Aorta (tissue), 5 donors: Measurements from ENCODE around the gene PPP1R9B. TPM values are rescaled to one million over a fixed set of nuclear protein-coding genes. Genes with fewer than 3 reads are reported as not detected.

ENCODE experiments used
- ATAC-seq: fragments of 200-7000 bp; cut with Tn5 transposase; one replicate; pipeline ENCODE4 v1.9.1; 2022; ENCODE audit warnings: moderate library complexity; ENCODE audit not compliant: low FRiP score
- DNase-seq, 2 donors: peaks; one replicate each; pipeline ENCODE4 v3.0.0-alpha.2; 2020
- H3K27ac ChIP-seq, 2 donors: one replicate each; pipeline ENCODE4 v1.5.1; 2013; ENCODE audit warnings: low read length in 2 of 2, mild to moderate bottlenecking in 2 of 2, moderate library complexity in 2 of 2, control low read depth in 1 of 2, inconsistent platforms in 1 of 2, low read depth in 1 of 2
- H3K27me3 ChIP-seq, 2 donors: one replicate each; pipeline ENCODE4 v1.6.1; 2013; ENCODE audit warnings: control low read depth in 1 of 2, low read length in 1 of 2, mild to moderate bottlenecking in 1 of 2, moderate library complexity in 1 of 2; ENCODE audit not compliant: insufficient read depth in 2 of 2, control insufficient read depth in 1 of 2
- H3K36me3 ChIP-seq, 2 donors: one replicate each; pipeline ENCODE4 v1.6.1; 2013; ENCODE audit warnings: control low read depth in 1 of 2, low read length in 1 of 2, mild to moderate bottlenecking in 1 of 2; ENCODE audit not compliant: insufficient read depth in 2 of 2, control insufficient read depth in 1 of 2
- H3K4me1 ChIP-seq, 2 donors: one replicate each; pipeline ENCODE4 v1.6.1; 2013; ENCODE audit warnings: low read length in 2 of 2, control low read depth in 1 of 2, mild to moderate bottlenecking in 1 of 2, moderate library complexity in 1 of 2; ENCODE audit not compliant: insufficient read depth in 2 of 2, control insufficient read depth in 1 of 2
- H3K4me3 ChIP-seq, 2 donors: one replicate each; pipeline ENCODE4 v1.5.1; 2013; ENCODE audit warnings: low read length in 2 of 2, control low read depth in 1 of 2, mild to moderate bottlenecking in 1 of 2
- H3K9me3 ChIP-seq: one replicate; pipeline ENCODE4 v1.6.1; 2013; ENCODE audit warnings: mild to moderate bottlenecking, low read length; ENCODE audit not compliant: control insufficient read depth
- WGBS, 2 donors: extraction: QIAGEN DNeasy Blood & Tissue Kit; methylation state at CpG; one replicate each; pipeline ENCODE4 v1.1.7; 2013; 5-methylcytosine and 5-hydroxymethylcytosine counted together
- intact Hi-C, 2 donors: fragments of 100-400 bp; cut with DNase I; formaldehyde crosslinking; loops; one replicate each; pipeline versions ENCODE4 v1.14.2 to v1.15.0; 2022
- polyA plus RNA-seq, 2 donors: library from polyadenylated mRNA; stranded (reverse); fragments of 200-250 nt; gene quantifications; one replicate each; pipeline ENCODE4 v1.2.3, GENCODE V29; 2013
- total RNA-seq, 2 donors: library from RNA; stranded (reverse); fragmentation: NEBNext Ultra II Directional; extraction: Animal tissue kit (Norgen Biotek cat#: 25700); gene quantifications; one replicate each; pipeline ENCODE4 v1.2.1, GENCODE V29; 2021
- donor health status: healthy with polysubstance abuse.
- donor health status: Bipolar disorder and iron deficiency.
- donor health status: DM: no; HTN: no; CAD: no.
- donor health status: DM: no; HTN: no; CAD: no.
- donor health status: DM: yes; HTN: yes; CAD: no.

Gene PPP1R9B
- total and polyA plus RNA-seq, 4 donors = 20.3 to 99.0 (median 45.2) TPM

- intact Hi-C loops = loop anchor here in 1 of 2 donors (5.0 kb wide), 1 partner anchor 207 kb away; no protein-coding TSS in a partner anchor
- 69 to 71% methylated on average over 6 of the region's 6 CpGs for WGBS, 2 donors
- H3K27me3 ChIP-seq = no peaks in the 10 kb centered on the region
- DNase-seq (peak in 1 of 2 donors; percentile 43), ATAC-seq (no peak)
- no peaks in the 10 kb centered on the region for H3K9me3 ChIP-seq
- H3K4me1 ChIP-seq = no peaks in the 10 kb centered on the region
- no peak overlapping the region for H3K4me3 ChIP-seq
- peaks cover 0 to 7% of the 10 kb centered on the region in 2 donors for H3K36me3 ChIP-seq
- no peak overlapping the region for H3K27ac ChIP-seq
These were observed 60.4 kb downstream of the PPP1R9B start for GRCh38 chr17:50090071-50090470.

GRCh38 chr17:50088952-50089825, 61.3 kb downstream of the PPP1R9B start:
- no peaks in the 10 kb centered on the region for H3K27me3 ChIP-seq
- no peak for ATAC-seq
- no peaks in the 10 kb centered on the region for H3K9me3 ChIP-seq
- DNase-seq = peak in 1 of 2 donors; percentile 39
- 71 to 74% methylated on average over 25 of the region's 25 CpGs for WGBS, 2 donors
- H3K4me3 ChIP-seq = no peak overlapping the region
- peaks cover 0 to 7% of the 10 kb centered on the region in 2 donors for H3K36me3 ChIP-seq
- no peak overlapping the region for H3K27ac ChIP-seq
- no peaks in the 10 kb centered on the region for H3K4me1 ChIP-seq
- intact Hi-C loops = loop anchor here (2.0 to 10.0 kb wide), 2 partner anchors 62 to 524 kb away; no protein-coding TSS in a partner anchor

GRCh38 chr17:50087912-50088405, 62.5 kb downstream of the PPP1R9B start:
- H3K27me3 ChIP-seq = no peaks in the 10 kb centered on the region
- ATAC-seq = no peak
- intact Hi-C loops = loop anchor here (1.0 to 10.0 kb wide), 3 partner anchors 61 to 523 kb away; no protein-coding TSS in a partner anchor
- peak in 1 of 2 donors; percentile 40 for DNase-seq
- H3K4me1 ChIP-seq = no peaks in the 10 kb centered on the region
- H3K4me3 ChIP-seq = no peak overlapping the region
- H3K36me3 ChIP-seq = peaks cover 0 to 7% of the 10 kb centered on the region in 2 donors
- 83 to 85% methylated on average over 18 to 19 of the region's 19 CpGs for WGBS, 2 donors
- no peak overlapping the region for H3K27ac ChIP-seq
- H3K9me3 ChIP-seq = no peaks in the 10 kb centered on the region

GRCh38 chr17:50087246-50087911, 63.1 kb downstream of the PPP1R9B start:
- DNase-seq (peak; percentile 82 to 89), ATAC-seq (peak; percentile 79)
- intact Hi-C loops = loop anchor here in 1 of 2 donors (1.0 to 10.0 kb wide), 2 partner anchors 61 to 523 kb away; no protein-coding TSS in a partner anchor
- H3K36me3 ChIP-seq = peaks cover 0 to 7% of the 10 kb centered on the region in 2 donors
- H3K27ac ChIP-seq = peak overlapping the region in 1 of 2 donors; percentile 10
- no peaks in the 10 kb centered on the region for H3K4me1 ChIP-seq
- H3K9me3 ChIP-seq = no peaks in the 10 kb centered on the region
- no peak overlapping the region for H3K4me3 ChIP-seq
- H3K27me3 ChIP-seq = no peaks in the 10 kb centered on the region
- WGBS, 2 donors = 46 to 48% methylated on average over 9 to 10 of the region's 10 CpGs

Other genes with a start within 250 kb of the PPP1R9B start
- under 1 TPM in 1 of 2 donors, not detected in 1; 0.39 TPM for gene DLX4, start 181.5 kb downstream of the PPP1R9B start, total RNA-seq
- gene DLX4, start 181.5 kb downstream of the PPP1R9B start, polyA plus RNA-seq = under 1 TPM in 1 of 2 donors, not detected in 1; 0.50 TPM
- gene DLX3, start 155.5 kb downstream of the PPP1R9B start, total RNA-seq = 1 to 10 TPM in 1 of 2 donors, under 1 TPM in 1; 0.18 to 1.3 TPM
- gene DLX3, start 155.5 kb downstream of the PPP1R9B start, polyA plus RNA-seq = 1 to 10 TPM in 1 of 2 donors, under 1 TPM in 1; 0.41 to 1.0 TPM
- 100 to 1,000 TPM; 113 to 150 TPM for gene ITGA3, start 94.6 kb downstream of the PPP1R9B start, total RNA-seq
- 100 to 1,000 TPM in 1 of 2 donors, 10 to 100 TPM in 1; 48.1 to 159 TPM for gene ITGA3, start 94.6 kb downstream of the PPP1R9B start, polyA plus RNA-seq
- gene PDK2, start 55.3 kb downstream of the PPP1R9B start, total RNA-seq = 10 to 100 TPM; 39.4 to 42.8 TPM
- 10 to 100 TPM; 15.0 to 45.8 TPM for gene PDK2, start 55.3 kb downstream of the PPP1R9B start, polyA plus RNA-seq
- 10 to 100 TPM in 1 of 2 donors, 1 to 10 TPM in 1; 9.3 to 12.6 TPM for gene SAMD14, start 20.5 kb downstream of the PPP1R9B start, total RNA-seq
- 1 to 10 TPM; 2.5 to 3.8 TPM for gene SAMD14, start 20.5 kb downstream of the PPP1R9B start, polyA plus RNA-seq
- gene SGCA, start 15.3 kb upstream of the PPP1R9B start, total RNA-seq = 10 to 100 TPM; 91.8 to 92.7 TPM
- gene SGCA, start 15.3 kb upstream of the PPP1R9B start, polyA plus RNA-seq = 100 to 1,000 TPM in 1 of 2 donors, 10 to 100 TPM in 1; 86.4 to 198 TPM
- 100 to 1,000 TPM; 400 to 948 TPM for gene COL1A1, start 51.0 kb upstream of the PPP1R9B start, total RNA-seq
- gene COL1A1, start 51.0 kb upstream of the PPP1R9B start, polyA plus RNA-seq = 100 to 1,000 TPM in 1 of 2 donors, 10 to 100 TPM in 1; 70.2 to 391 TPM
- 1 to 10 TPM in 1 of 2 donors, under 1 TPM in 1; 0.94 to 1.4 TPM for gene TMEM92, start 123.8 kb upstream of the PPP1R9B start, total RNA-seq
- gene TMEM92, start 123.8 kb upstream of the PPP1R9B start, polyA plus RNA-seq = 10 to 100 TPM in 1 of 2 donors, not detected in 1; 12.4 TPM
- gene XYLT2, start 195.4 kb upstream of the PPP1R9B start, total RNA-seq = 10 to 100 TPM; 16.4 to 22.2 TPM
- 10 to 100 TPM in 1 of 2 donors, 1 to 10 TPM in 1; 4.0 to 19.3 TPM for gene XYLT2, start 195.4 kb upstream of the PPP1R9B start, polyA plus RNA-seq
- 10 to 100 TPM; 34.8 TPM for gene MRPL27, start 222.5 kb upstream of the PPP1R9B start, total RNA-seq
- 100 to 1,000 TPM in 1 of 2 donors, 10 to 100 TPM in 1; 90.9 to 103 TPM for gene MRPL27, start 222.5 kb upstream of the PPP1R9B start, polyA plus RNA-seq
- gene EME1, start 222.6 kb upstream of the PPP1R9B start, total RNA-seq = 1 to 10 TPM in 1 of 2 donors, not detected in 1; 2.0 TPM
- under 1 TPM in 1 of 2 donors, not detected in 1; 0.49 TPM for gene EME1, start 222.6 kb upstream of the PPP1R9B start, polyA plus RNA-seq
- gene LRRC59, start 246.8 kb upstream of the PPP1R9B start, total RNA-seq = 10 to 100 TPM; 46.7 to 77.6 TPM
- 10 to 100 TPM; 33.1 to 44.1 TPM for gene LRRC59, start 246.8 kb upstream of the PPP1R9B start, polyA plus RNA-seq